Measurements from ENCODE around the gene SUN2. TPM values are rescaled to one million over a fixed set of nuclear protein-coding genes. Genes with fewer than 3 reads are reported as not detected.

Gene SUN2
- polyA plus RNA-seq, 3 donors from 2014 or later: 444 to 668 (median 473) TPM

DNA sequence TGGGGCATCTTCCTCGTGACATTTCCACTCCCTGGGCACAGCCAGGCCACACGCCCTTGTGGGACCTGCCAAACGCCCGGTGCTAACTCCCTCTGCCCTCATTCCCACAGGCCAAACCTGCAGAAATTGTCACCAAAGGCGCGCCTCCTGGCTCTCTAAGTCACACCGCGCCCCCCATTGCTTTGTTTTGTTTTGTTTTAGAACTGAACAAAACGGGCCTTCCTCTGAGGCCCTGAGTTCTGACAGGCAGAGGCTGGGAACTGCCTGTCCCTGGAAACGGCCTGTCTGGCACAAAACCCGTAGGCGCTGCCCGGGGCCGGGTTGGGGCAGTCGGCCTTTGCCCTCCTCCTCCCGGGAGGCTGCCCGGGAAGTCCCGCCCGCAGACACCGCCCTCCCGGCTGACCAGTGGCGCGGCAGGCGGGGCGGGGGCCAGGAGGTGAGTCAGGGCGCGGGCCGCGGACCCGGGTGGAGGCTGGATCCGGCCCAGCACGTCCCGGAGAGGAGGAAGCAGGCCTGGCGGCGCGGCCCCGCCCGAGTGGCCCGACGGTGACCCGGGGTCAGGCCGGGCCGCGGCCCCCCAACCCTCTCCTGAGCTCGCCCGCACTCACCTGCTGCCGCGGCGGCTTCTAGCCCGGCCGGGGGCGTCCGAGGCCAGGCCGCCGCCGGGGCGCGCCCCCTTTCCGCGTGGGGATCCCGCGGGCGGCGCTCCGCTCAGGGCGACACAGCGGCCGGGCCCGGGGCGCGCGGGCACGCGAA, 465 bp downstream of the SUN2 start:
- H3K27me3 Mint-ChIP-seq (ENCODE audit: low read depth in 3 of 3): peaks cover 16 to 28% (median 28%) of the 10 kb centered on the region in 3 donors
- peak overlapping the region; percentile 96 to 100 (median 99) for H3K27ac Mint-ChIP-seq
- H3K9me3 Mint-ChIP-seq: no peaks in the 10 kb centered on the region
- DNase-seq: peak; percentile 70 to 76 (median 75)
- peak overlapping the region; percentile 98 to 100 (median 99) for H3K4me3 Mint-ChIP-seq
- H3K4me1 Mint-ChIP-seq: peaks cover 63 to 81% of the 10 kb centered on the region in 2 donors
- peaks cover 29 to 39% (median 30%) of the 10 kb centered on the region in 3 donors for H3K36me3 Mint-ChIP-seq

DNA sequence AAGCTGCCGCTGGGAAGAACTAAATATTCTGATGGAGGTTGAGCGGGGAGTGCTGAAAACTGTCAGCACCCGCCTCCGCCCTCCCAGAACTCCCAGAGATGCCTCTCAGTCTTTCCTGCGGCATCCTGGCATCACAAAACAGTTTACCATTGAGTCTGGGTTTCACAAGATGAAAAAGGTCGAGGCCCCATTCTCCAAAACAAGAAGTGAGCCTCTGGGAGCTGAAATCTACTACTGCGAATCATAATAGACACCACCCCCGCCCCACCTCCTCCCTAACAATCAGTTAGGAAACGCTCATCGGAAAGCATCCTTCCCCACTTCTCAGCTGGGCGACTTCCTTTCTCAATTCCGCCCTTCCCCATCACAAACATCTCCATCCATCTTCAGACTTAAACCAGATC, 1.0 kb downstream of the SUN2 start:
- H3K36me3 Mint-ChIP-seq: peaks cover 30 to 43% (median 32%) of the 10 kb centered on the region in 3 donors
- H3K4me1 Mint-ChIP-seq: peaks cover 67 to 83% of the 10 kb centered on the region in 2 donors
- H3K27me3 Mint-ChIP-seq (ENCODE audit: low read depth in 3 of 3): peaks cover 20 to 32% (median 28%) of the 10 kb centered on the region in 3 donors
- peak overlapping the region; percentile 96 to 100 (median 99) for H3K27ac Mint-ChIP-seq
- peak in 1 of 3 donors; percentile 34 for DNase-seq
- no peaks in the 10 kb centered on the region for H3K9me3 Mint-ChIP-seq
- peak overlapping the region; percentile 98 to 100 (median 99) for H3K4me3 Mint-ChIP-seq

DNA sequence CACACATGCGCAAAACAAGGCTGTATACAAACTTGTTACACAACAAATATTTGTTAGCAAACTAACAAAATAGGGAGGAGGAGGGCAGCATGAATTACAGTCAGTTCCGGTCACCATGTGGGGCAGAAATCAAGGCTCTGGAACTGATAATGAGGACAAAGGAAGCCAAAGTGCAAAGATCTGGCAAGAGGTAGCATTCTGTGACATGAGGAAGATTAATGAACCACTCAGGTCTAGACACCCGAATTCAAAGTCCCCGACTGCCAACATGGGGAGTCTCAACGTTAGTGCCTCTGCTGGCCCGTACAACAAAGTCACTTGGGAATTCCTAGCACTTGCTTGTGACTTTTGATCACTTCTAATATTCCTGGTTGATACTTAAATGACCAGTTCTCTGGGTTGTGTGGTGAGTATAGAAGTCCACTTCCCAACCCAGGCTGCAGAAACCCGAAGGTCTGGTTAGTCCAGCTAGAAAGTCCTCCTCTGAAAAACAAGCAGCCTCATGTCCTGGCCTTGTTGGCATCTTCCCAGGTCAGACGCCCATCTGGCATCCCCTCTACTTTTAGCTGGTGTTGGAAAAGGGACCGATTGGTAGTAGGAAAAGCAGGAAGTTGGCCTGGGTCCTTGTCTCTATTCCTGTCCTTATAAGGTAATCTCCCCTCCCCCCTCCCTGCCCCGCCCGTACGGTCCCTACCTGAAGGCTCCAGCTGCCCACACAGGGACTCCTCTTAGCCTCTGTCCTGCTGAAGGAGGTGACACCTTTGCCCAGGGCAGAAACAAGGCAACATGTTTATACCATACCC, 1.6 kb downstream of the SUN2 start:
- no peak for DNase-seq
- H3K27me3 Mint-ChIP-seq (ENCODE audit: low read depth in 3 of 3): peaks cover 20 to 32% (median 28%) of the 10 kb centered on the region in 3 donors
- peaks cover 73 to 86% of the 10 kb centered on the region in 2 donors for H3K4me1 Mint-ChIP-seq
- no peaks in the 10 kb centered on the region for H3K9me3 Mint-ChIP-seq
- peak overlapping the region; percentile 98 to 100 (median 99) for H3K4me3 Mint-ChIP-seq
- peak overlapping the region; percentile 96 to 100 (median 99) for H3K27ac Mint-ChIP-seq
- peaks cover 32 to 49% (median 34%) of the 10 kb centered on the region in 3 donors for H3K36me3 Mint-ChIP-seq

DNA sequence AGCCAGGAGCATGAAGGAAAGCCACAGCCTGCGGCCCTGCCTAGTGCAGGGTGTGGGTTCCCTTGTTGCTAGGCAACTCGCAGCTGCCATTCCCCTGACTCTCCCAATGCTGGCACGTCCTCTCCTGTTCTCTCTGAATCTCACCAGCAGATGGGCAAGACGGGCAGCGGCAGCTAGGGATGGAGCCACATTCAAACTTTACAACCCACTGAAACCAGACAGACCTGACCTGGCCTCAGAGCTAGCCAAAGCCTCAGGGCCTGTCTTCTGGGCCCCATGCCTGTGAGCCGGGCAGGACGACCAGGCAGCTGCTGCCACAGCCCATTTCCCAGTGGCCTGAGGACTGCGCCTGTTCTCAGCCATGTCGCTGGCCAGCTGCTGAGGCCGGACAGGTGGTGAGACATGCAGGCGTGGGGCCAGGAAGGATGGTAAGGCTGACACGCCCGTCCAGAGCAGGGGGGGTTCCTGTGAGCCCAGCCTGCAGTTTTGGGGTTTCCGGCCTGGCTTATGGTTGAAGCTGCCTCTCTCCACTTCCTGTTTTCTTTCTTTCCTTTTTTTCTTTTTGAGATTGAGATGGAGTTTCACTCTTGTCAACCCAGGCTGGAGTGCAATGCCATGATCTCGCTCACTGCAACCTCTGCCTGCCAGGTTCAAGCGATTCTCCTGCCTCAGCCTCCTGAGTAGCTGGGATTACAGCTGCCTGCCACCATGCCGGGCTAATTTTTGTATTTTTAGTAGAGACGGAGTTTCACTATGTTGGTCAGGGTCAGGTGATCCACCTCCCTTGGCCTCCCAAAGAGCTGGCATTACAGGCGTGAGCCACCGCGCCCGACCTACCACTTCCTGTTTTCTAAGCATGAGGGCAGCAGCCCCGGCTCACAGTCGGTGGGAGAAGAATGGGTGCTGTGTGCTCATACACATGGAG, 4.1 kb downstream of the SUN2 start:
- H3K27me3 Mint-ChIP-seq (ENCODE audit: low read depth in 3 of 3): peaks cover 23 to 32% (median 28%) of the 10 kb centered on the region in 3 donors

DNA sequence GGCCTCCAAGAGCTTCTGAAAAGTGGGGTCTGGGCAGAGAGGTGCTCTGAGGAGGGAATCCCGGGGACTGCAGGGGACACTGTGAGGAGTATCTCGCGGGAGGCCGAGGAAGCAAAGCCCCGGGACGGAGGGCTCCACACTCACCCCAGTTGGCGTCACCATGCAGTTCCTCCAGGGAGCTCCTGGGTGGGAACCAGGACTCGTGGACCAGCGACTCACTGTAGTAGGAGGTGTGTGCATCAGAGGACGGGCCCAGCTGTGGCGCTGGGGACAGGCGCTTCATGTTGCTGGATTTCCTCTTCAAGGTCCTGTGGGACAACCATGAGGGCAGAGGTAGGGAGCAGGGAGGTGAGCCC, 4.8 kb downstream of the SUN2 start:
- Mint-ChIP-seq H3K4me1 (peaks cover 57 to 67% of the 10 kb centered on the region in 2 donors), H3K9me3 (no peaks in the 10 kb centered on the region), H3K27me3 (ENCODE audit: low read depth in 3 of 3) (peaks cover 24 to 32% (median 28%) of the 10 kb centered on the region in 3 donors), H3K4me3 (peak overlapping the region; percentile 98 to 100 (median 99)), H3K27ac (peak overlapping the region; percentile 96 to 100 (median 99)), H3K36me3 (peaks cover 32 to 55% (median 40%) of the 10 kb centered on the region in 3 donors)
- no peak for DNase-seq

More for the DNA sequence above, 4.1 kb downstream of the SUN2 start:
- peak; percentile 92 for DNase-seq
- H3K4me1 Mint-ChIP-seq: peaks cover 61 to 71% of the 10 kb centered on the region in 2 donors
- H3K27ac Mint-ChIP-seq: peak overlapping the region; percentile 96 to 100 (median 99)
- peak overlapping the region; percentile 98 to 100 (median 99) for H3K4me3 Mint-ChIP-seq
- no peaks in the 10 kb centered on the region for H3K9me3 Mint-ChIP-seq
- peaks cover 32 to 55% (median 40%) of the 10 kb centered on the region in 3 donors for H3K36me3 Mint-ChIP-seq

DNA sequence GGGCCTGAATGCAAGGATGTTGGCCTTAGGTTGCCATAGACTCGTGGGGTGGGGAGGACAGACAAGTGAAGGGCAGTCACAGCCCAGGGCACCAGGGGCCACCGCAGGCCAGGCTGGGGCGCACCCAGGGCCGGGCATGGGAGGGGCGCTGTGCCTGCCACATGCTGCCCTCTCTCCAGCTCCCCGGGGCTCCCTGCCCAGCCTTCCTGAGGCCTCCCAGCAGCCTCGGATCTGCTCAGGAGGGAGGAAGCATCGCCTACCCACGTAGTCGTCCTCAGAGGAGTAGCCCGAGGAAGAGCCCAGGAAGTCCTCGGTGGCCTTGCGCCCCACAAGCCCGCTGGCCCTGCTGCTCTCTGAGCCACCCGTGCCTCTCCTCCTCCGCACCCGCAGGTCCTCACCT, 5.2 kb downstream of the SUN2 start:
- no peak for DNase-seq
- H3K27ac Mint-ChIP-seq: peak overlapping the region; percentile 96 to 100 (median 99)
- peaks cover 57 to 71% of the 10 kb centered on the region in 2 donors for H3K4me1 Mint-ChIP-seq
- no peaks in the 10 kb centered on the region for H3K9me3 Mint-ChIP-seq
- H3K36me3 Mint-ChIP-seq: peaks cover 32 to 58% (median 40%) of the 10 kb centered on the region in 3 donors
- H3K27me3 Mint-ChIP-seq (ENCODE audit: low read depth in 3 of 3): peaks cover 24 to 32% (median 28%) of the 10 kb centered on the region in 3 donors
- H3K4me3 Mint-ChIP-seq: peak overlapping the region; percentile 98 to 100 (median 99)

DNA sequence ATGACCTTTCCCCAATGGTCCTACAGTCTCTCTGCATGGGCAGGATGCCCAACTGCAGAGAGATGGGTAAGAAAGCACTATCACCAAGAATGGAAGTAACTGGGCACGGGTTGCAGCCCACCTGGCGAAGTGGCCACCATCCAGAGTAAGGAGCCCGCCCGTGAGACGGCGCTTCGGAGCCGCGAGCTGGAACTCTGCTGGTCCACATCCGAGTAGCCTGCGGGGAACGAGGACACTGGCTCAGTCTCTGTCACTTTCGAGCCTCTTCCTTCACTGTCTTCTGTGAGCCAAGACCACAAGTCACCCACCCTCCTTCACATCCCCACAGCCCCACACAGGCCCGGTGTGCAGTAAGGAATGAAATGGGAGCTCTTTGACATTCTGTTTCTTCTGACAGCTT, 5.7 kb downstream of the SUN2 start:
- Mint-ChIP-seq H3K4me3 (peak overlapping the region; percentile 27 to 98 (median 62)), H3K4me1 (peaks cover 56 to 75% of the 10 kb centered on the region in 2 donors), H3K27me3 (ENCODE audit: low read depth in 3 of 3) (peaks cover 24 to 31% (median 27%) of the 10 kb centered on the region in 3 donors), H3K9me3 (no peaks in the 10 kb centered on the region), H3K27ac (peak overlapping the region; percentile 65 to 99 (median 85)), H3K36me3 (peaks cover 31 to 59% (median 40%) of the 10 kb centered on the region in 3 donors)
- no peak for DNase-seq

DNA sequence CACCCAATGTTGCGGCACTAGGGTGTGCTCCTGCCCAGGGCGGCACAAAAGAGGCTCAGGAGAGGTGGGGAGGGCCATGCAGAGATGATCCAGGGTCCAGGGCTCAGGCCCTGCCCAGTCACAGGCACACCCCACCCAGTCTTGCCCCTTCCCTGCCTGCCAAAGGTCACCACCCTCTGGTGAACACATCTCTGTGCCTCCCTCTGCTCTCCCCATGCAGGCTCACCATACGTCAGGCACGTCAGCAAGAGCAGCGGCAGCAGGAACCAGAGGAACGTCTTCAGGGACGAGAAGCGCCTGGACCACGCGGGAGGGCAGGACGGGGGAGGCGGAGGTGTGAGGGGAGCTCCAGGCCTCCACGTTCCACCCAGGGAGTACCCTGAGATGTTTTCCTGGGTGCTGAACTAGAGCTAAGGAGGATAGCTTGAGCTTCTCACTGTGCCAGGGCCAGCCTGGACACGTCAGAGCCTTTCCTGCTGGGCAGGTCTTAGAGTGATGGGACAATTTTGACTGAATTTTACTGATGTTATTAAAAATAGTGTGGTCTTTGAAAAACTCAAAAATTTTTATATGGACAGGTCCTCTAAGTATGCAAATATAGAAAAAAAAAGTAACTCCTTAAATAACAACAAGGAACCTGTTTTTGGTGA, 7.2 kb downstream of the SUN2 start:
- peaks cover 29 to 55% (median 37%) of the 10 kb centered on the region in 3 donors for H3K36me3 Mint-ChIP-seq
- peak overlapping the region in 1 of 5 donors; percentile 10 for H3K4me3 Mint-ChIP-seq
- H3K27me3 Mint-ChIP-seq (ENCODE audit: low read depth in 3 of 3): peaks cover 22 to 26% (median 24%) of the 10 kb centered on the region in 3 donors
- no peaks in the 10 kb centered on the region for H3K9me3 Mint-ChIP-seq
- peaks cover 54 to 71% of the 10 kb centered on the region in 2 donors for H3K4me1 Mint-ChIP-seq
- no peak for DNase-seq
- H3K27ac Mint-ChIP-seq: peak overlapping the region; percentile 31 to 99 (median 82)

DNA sequence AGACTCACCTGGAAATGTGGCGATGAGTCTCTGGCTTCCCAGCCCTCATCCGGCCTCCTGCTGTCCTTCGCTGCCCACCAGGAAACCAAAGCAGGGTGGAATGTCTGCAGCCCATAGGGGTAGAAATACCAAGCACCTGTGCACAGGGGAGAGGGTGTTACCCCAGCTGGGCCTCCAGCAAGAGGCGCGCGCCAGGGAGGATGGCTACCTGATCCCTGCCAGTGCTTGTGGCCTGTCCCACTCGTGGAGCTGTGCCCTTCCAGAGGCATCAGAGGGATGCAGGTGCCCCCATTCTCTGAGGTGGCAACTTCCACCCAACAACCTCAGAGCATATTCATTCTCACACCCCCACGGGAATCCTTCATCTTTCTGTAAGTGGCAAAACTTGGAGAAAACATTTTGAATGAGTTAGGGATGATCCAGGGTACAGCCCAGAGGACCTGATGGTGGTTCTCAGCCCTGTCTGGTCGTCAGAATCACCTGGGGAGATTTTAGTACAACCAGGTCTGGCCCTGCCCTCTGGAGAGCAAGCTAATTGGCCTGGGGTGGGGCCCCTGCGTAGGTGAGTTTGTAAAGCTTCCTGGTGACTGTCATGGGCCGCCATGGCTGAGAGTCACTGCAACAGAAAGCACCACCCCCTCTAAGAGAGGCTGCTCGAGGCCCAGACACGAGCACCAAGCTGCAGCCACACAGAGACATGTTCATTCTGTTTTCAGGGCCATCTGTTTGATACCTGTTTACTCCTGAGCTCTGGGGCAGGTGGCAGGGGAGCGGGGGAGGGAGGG, 9.9 kb downstream of the SUN2 start:
- Mint-ChIP-seq H3K27me3 (ENCODE audit: low read depth in 3 of 3) (peaks cover 8 to 20% (median 8%) of the 10 kb centered on the region in 3 donors), H3K9me3 (no peaks in the 10 kb centered on the region), H3K4me3 (no peak overlapping the region), H3K27ac (peak overlapping the region in 5 of 6 donors; percentile 40 to 77 (median 66)), H3K36me3 (peaks cover 20 to 59% (median 28%) of the 10 kb centered on the region in 3 donors), H3K4me1 (peaks cover 32 to 44% of the 10 kb centered on the region in 2 donors)
- no peak for DNase-seq

DNA sequence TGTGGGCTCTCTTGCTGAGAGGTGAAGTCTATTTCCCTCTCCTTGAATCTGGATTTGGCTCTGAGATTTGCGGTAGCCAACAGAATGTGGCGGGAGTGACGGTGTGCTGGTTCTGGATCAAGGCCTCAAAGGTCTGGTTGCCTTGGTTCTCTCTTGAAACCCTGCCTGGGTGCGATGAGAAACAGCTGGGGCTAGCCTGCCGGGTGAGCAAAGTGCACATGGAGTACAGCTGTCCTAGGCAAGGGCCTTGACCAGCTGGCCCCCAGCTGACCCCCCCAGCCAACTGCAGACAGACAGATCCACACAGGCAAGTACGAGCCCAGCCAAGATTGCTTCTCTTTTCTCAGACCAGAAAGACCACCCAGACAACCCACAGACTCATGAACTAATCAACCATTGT, 10.8 kb downstream of the SUN2 start:
- no peak for DNase-seq
- Mint-ChIP-seq H3K27me3 (ENCODE audit: low read depth in 3 of 3) (peaks cover 8 to 16% (median 9%) of the 10 kb centered on the region in 3 donors), H3K9me3 (no peaks in the 10 kb centered on the region), H3K4me3 (no peak overlapping the region), H3K36me3 (peaks cover 15 to 59% (median 30%) of the 10 kb centered on the region in 3 donors), H3K4me1 (peaks cover 25 to 37% of the 10 kb centered on the region in 2 donors), H3K27ac (peak overlapping the region; percentile 34 to 78 (median 72))

DNA sequence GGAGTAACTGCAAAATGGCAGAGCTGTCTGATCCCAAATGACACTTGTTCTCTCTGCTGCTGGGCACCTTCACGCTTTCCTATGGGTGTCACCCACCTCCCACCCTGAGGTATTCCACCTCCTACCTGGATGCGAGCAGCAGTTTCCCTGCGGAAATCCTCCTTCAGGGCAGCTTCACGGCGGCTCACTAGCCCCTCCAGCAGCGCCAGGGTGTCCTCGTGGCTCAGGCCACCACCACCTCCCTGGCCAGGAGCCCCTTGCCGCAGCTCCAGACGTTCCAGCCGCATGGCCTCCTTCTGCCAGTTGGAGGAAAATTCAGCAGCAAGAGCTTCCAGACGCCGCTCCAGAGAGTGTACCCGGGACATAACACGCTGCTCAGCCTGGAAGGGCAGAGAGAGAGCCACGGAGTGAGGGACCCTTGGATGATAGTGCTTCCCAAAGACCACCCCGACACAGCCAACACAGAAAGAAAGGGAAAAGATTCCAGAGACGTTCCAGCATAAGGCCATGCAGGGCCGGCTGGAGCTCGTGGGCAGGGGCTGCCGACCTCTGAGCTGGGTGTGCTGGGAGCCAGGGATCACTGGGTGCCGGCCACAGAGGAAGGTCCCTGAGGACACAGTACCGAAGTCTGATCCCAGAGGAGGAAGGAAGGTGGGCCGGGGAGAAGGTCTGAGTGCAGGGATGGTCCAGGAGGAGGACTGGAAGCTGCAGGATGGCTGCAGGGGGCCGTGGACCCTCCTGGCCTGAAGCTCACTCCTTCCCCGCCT, 13.4 kb downstream of the SUN2 start:
- H3K4me3 Mint-ChIP-seq: no peak overlapping the region
- H3K36me3 Mint-ChIP-seq: peaks cover 15 to 67% (median 25%) of the 10 kb centered on the region in 3 donors
- H3K27ac Mint-ChIP-seq: peak overlapping the region in 3 of 6 donors; percentile 50 to 70 (median 51)
- no peak for DNase-seq
- peaks cover 21 to 38% of the 10 kb centered on the region in 2 donors for H3K4me1 Mint-ChIP-seq
- no peaks in the 10 kb centered on the region for H3K9me3 Mint-ChIP-seq
- H3K27me3 Mint-ChIP-seq (ENCODE audit: low read depth in 3 of 3): peaks cover 11 to 16% (median 12%) of the 10 kb centered on the region in 3 donors
